ENCODE measurements around the gene UBA6.
"Not testable (repeated sequence)": the region's sequence is repeated elsewhere in the genome, so short reads cannot be mapped to it uniquely, and the experiment has no call there.

UBA6 gene

GRCh38 chr4:67714248-67714583 lies 13.3 kb upstream of the UBA6 start:
- no peak for DNase-seq (ENCODE audit: low read depth, low spot score)

GRCh38 chr4:67713529-67714247 lies 12.7 kb upstream of the UBA6 start:
- no peak for DNase-seq (ENCODE audit: low read depth, low spot score)

GRCh38 chr4:67712650-67713528 lies 11.9 kb upstream of the UBA6 start:
- no peak for DNase-seq (ENCODE audit: low read depth, low spot score)

GRCh38 chr4:67712000-67712625 lies 11.2 kb upstream of the UBA6 start:
- DNase-seq (ENCODE audit: low read depth, low spot score) = no peak

GRCh38 chr4:67706682-67707081 lies 5.7 kb upstream of the UBA6 start:
- DNase-seq (ENCODE audit: low read depth, low spot score) = not testable (repeated sequence)

GRCh38 chr4:67704843-67705242 lies 3.9 kb upstream of the UBA6 start:
- no peak for DNase-seq (ENCODE audit: low read depth, low spot score)

- no peak for DNase-seq (ENCODE audit: low read depth, low spot score)
Observed at GRCh38 chr4:67702166-67702565, 1.2 kb upstream of the UBA6 start.

GRCh38 chr4:67701517-67701850 lies 529 bp upstream of the UBA6 start:
- no peak for DNase-seq (ENCODE audit: low read depth, low spot score)

- no peak for DNase-seq (ENCODE audit: low read depth, low spot score)
Observed at GRCh38 chr4:67700116-67700737, 728 bp downstream of the UBA6 start.

GRCh38 chr4:67699603-67700002 lies 1.4 kb downstream of the UBA6 start:
- no peak for DNase-seq (ENCODE audit: low read depth, low spot score)

GRCh38 chr4:67697860-67698687 lies 2.9 kb downstream of the UBA6 start:
- DNase-seq (ENCODE audit: low read depth, low spot score) = no peak

GRCh38 chr4:67696061-67696460 lies 4.9 kb downstream of the UBA6 start:
- DNase-seq (ENCODE audit: low read depth, low spot score) = no peak

GRCh38 chr4:67694662-67695061 lies 6.3 kb downstream of the UBA6 start:
- no peak for DNase-seq (ENCODE audit: low read depth, low spot score)

- no peak for DNase-seq (ENCODE audit: low read depth, low spot score)
Observed at GRCh38 chr4:67691328-67691727, 9.6 kb downstream of the UBA6 start.

GRCh38 chr4:67687636-67688035 lies 13.3 kb downstream of the UBA6 start:
- DNase-seq (ENCODE audit: low read depth, low spot score) = no peak

- no peak for DNase-seq (ENCODE audit: low read depth, low spot score)
Observed at GRCh38 chr4:67685532-67685859, 15.5 kb downstream of the UBA6 start.

GRCh38 chr4:67684839-67685531 lies 16.0 kb downstream of the UBA6 start:
- DNase-seq (ENCODE audit: low read depth, low spot score) = no peak

- no peak for DNase-seq (ENCODE audit: low read depth, low spot score)
Observed at GRCh38 chr4:67682266-67682665, 18.7 kb downstream of the UBA6 start.

GRCh38 chr4:67680581-67681222 lies 20.3 kb downstream of the UBA6 start:
- DNase-seq (ENCODE audit: low read depth, low spot score) = no peak

- no peak for DNase-seq (ENCODE audit: low read depth, low spot score)
Observed at GRCh38 chr4:67678612-67679011, 22.3 kb downstream of the UBA6 start.

All from activated naive CD8-positive, alpha-beta T cell treated with anti-CD3 and anti-CD28 coated beads, Interleukin-2, amount 50 U/mL, for 16 hours (primary cell).